CD4-positive, alpha-beta memory T cell (primary cell): Measurements from ENCODE around the gene ANKRD31. TPM values are rescaled to one million over a fixed set of nuclear protein-coding genes. Genes with fewer than 3 reads are reported as not detected.

Experiments
- CTCF ChIA-PET: fragments of 350-600 bp; sonication (Branson Sonifier 250); formaldehyde crosslinking; loops from one replicate; lab custom pipeline; 2021; ENCODE audit warnings: inconsistent platforms; ENCODE audit not compliant: partially characterized antibody; lab: Charles Lee
- POLR2A ChIA-PET: fragments of 350-600 bp; sonication (Branson Sonifier 250); formaldehyde crosslinking; loops from one replicate; lab custom pipeline; 2021; ENCODE audit not compliant: partially characterized antibody; lab: Charles Lee
- DNase-seq, 5 donors: peaks; one replicate each; pipeline versions ENCODE4 v3.0.0 to v3.0.0-alpha.2; 2020 to 2022; ENCODE audit warnings: mixed read lengths in 1 of 5
- H3K27ac ChIP-seq: one replicate; pipeline ENCODE4 v1.7.0; 2013; ENCODE audit warnings: low read depth, low read length
- H3K27me3 ChIP-seq: 2 replicates; pipeline ENCODE4 v1.7.0; 2013; ENCODE audit warnings: mild to moderate bottlenecking, low read length, moderate library complexity; ENCODE audit not compliant: insufficient read depth
- H3K36me3 ChIP-seq: 2 replicates; pipeline ENCODE4 v1.7.0; 2013; ENCODE audit warnings: mild to moderate bottlenecking, low read length, moderate library complexity; ENCODE audit not compliant: insufficient read depth
- H3K4me1 ChIP-seq: 2 replicates; pipeline ENCODE4 v1.7.0; 2013; ENCODE audit warnings: mild to moderate bottlenecking, low read length, moderate library complexity; ENCODE audit not compliant: insufficient read depth
- H3K4me3 ChIP-seq, 2 donors: one replicate each; pipeline ENCODE4 v1.7.0; 2013; ENCODE audit warnings: low read length in 2 of 2, mild to moderate bottlenecking in 1 of 2
- H3K9me3 ChIP-seq, 2 donors: one replicate each; pipeline ENCODE4 v1.7.0; 2013; ENCODE audit warnings: low read length in 2 of 2, control low read depth in 1 of 2; ENCODE audit not compliant: control insufficient read depth in 1 of 2
- H3K27ac Mint-ChIP-seq, 7 donors: one replicate each; pipeline ENCODE4 v1.8.0; 2020 to 2021; ENCODE audit warnings: mixed read lengths in 7 of 7, mild to moderate bottlenecking in 6 of 7, inconsistent platforms in 3 of 7, moderate library complexity in 3 of 7
- H3K27me3 Mint-ChIP-seq, 2 donors: one replicate each; pipeline ENCODE4 v1.8.0; 2020 to 2021; ENCODE audit warnings: mixed read lengths in 2 of 2
- H3K36me3 Mint-ChIP-seq, 2 donors: one replicate each; pipeline ENCODE4 v1.8.0; 2020 to 2021; ENCODE audit warnings: mixed read lengths in 2 of 2, inconsistent platforms in 1 of 2, mild to moderate bottlenecking in 1 of 2
- H3K4me1 Mint-ChIP-seq, 4 donors: one replicate each; pipeline ENCODE4 v1.8.0; 2020 to 2021; ENCODE audit warnings: mixed read lengths in 4 of 4, mild to moderate bottlenecking in 1 of 4
- H3K4me3 Mint-ChIP-seq, 8 donors: one replicate each; pipeline ENCODE4 v1.8.0; 2020 to 2021; ENCODE audit warnings: mixed read lengths in 8 of 8, mild to moderate bottlenecking in 7 of 8, moderate library complexity in 6 of 8, inconsistent platforms in 3 of 8
- H3K9me3 Mint-ChIP-seq, 8 donors: one replicate each; pipeline ENCODE4 v1.8.0; 2020 to 2021; ENCODE audit warnings: mixed read lengths in 8 of 8, mild to moderate bottlenecking in 5 of 8, inconsistent platforms in 3 of 8, moderate library complexity in 1 of 8
- intact Hi-C: fragments of 100-400 bp; cut with micrococcal nuclease; formaldehyde crosslinking; loops from one replicate; pipeline ENCODE4 v1.15.1; 2023
- polyA plus RNA-seq, 2 donors: library from polyadenylated mRNA; unstranded; fragments of 300-500 nt; fragmentation: Illumina TruSeq; gene quantifications; one replicate each; pipeline ENCODE4 v1.2.3, GENCODE V29; 2021
- total RNA-seq, 2 experiments: library from RNA; stranded (reverse); gene quantifications; one replicate each; pipeline ENCODE4 v1.2.3, GENCODE V29; 2021

The ANKRD31 gene
- total and polyA plus RNA-seq, 4 experiments from 2014 or later = 0.21 to 0.86 (median 0.73) TPM; not detected in 1

GRCh38 chr5:75049456-75050351 lies 187.0 kb downstream of the ANKRD31 start:
- H3K27ac ChIP-seq = no peak overlapping the region
- peaks cover 46 to 76% (median 67%) of the 10 kb centered on the region in 4 donors for H3K4me1 Mint-ChIP-seq
- peak; percentile 59 to 69 (median 66) for DNase-seq
- POLR2A ChIA-PET = interaction anchor here (0.8 to 2.6 kb wide), 19 partner anchors 11 to 287 kb away, joined by 3 to 23 read pairs (median 5); partner anchors contain the start of genes ANKRD31 and HMGCR
- no peaks in the 10 kb centered on the region for H3K9me3 ChIP-seq
- peaks cover 0 to 3% of the 10 kb centered on the region in 2 donors for H3K27me3 Mint-ChIP-seq
- peaks cover 26 to 30% of the 10 kb centered on the region in 2 donors for H3K36me3 Mint-ChIP-seq
- peak overlapping the region; percentile 51 to 93 (median 86) for H3K27ac Mint-ChIP-seq
- no peaks in the 10 kb centered on the region for H3K27me3 ChIP-seq
- peaks cover 5% of the 10 kb centered on the region for H3K36me3 ChIP-seq
- peak overlapping the region; percentile 83 to 97 (median 94) for H3K4me3 Mint-ChIP-seq
- peak overlapping the region in 1 of 2 donors; percentile 7 for H3K4me3 ChIP-seq
- CTCF ChIA-PET = interaction anchor here (0.6 to 10.0 kb wide), 51 partner anchors 8 to 1209 kb away, joined by 3 to 90 read pairs (median 4); partner anchors contain the start of genes ANKRD31 and HMGCR
- intact Hi-C loops = loop anchor here (1.0 to 10.0 kb wide), 9 partner anchors 115 to 1145 kb away; partner anchors contain the start of genes CERT1, GFM2, HMGCR and NSA2
- no peaks in the 10 kb centered on the region for H3K9me3 Mint-ChIP-seq
- H3K4me1 ChIP-seq = peaks cover 68% of the 10 kb centered on the region

- intact Hi-C loops = loop anchor here (2.0 to 10.0 kb wide), 2 partner anchors 282 to 1144 kb away; partner anchors contain the start of genes GFM2 and NSA2
- Mint-ChIP-seq H3K4me3 (peak overlapping the region; percentile 19 to 95 (median 60)), H3K4me1 (peaks cover 47 to 74% (median 63%) of the 10 kb centered on the region in 4 donors), H3K9me3 (no peaks in the 10 kb centered on the region), H3K27ac (peak overlapping the region in 2 of 7 donors; percentile 69 to 74), H3K27me3 (peaks cover 0 to 3% of the 10 kb centered on the region in 2 donors), H3K36me3 (peaks cover 33 to 37% of the 10 kb centered on the region in 2 donors)
- no peak overlapping the region for H3K4me3 ChIP-seq
- ChIA-PET POLR2A (interaction anchor here (0.8 to 2.3 kb wide), 4 partner anchors 12 to 192 kb away, joined by 3 to 11 read pairs (median 4); partner anchors contain the start of gene ANKRD31), CTCF (interaction anchor here (0.6 to 10.0 kb wide), 15 partner anchors 10 to 1208 kb away, joined by 3 to 90 read pairs (median 4); partner anchors contain the start of gene ANKRD31)
- H3K27ac ChIP-seq = no peak overlapping the region
- H3K36me3 ChIP-seq = peaks cover 10% of the 10 kb centered on the region
- no peaks in the 10 kb centered on the region for H3K27me3 ChIP-seq
- no peaks in the 10 kb centered on the region for H3K9me3 ChIP-seq
- H3K4me1 ChIP-seq = peaks cover 68% of the 10 kb centered on the region
- DNase-seq = no peak
These were observed 188.2 kb downstream of the ANKRD31 start for GRCh38 chr5:75048457-75048953.

- CTCF ChIA-PET = interaction anchor here (1.7 to 10.0 kb wide), 3 partner anchors 9 to 191 kb away, joined by 4 to 90 read pairs (median 4); partner anchors contain the start of gene ANKRD31
- peaks cover 40 to 46% of the 10 kb centered on the region in 2 donors for H3K36me3 Mint-ChIP-seq
- Histone ChIP-seq H3K36me3 (peaks cover 10% of the 10 kb centered on the region), H3K9me3 (no peaks in the 10 kb centered on the region), H3K27ac (no peak overlapping the region), H3K4me3 (no peak overlapping the region), H3K27me3 (no peaks in the 10 kb centered on the region), H3K4me1 (peaks cover 68% of the 10 kb centered on the region)
- POLR2A ChIA-PET = interaction anchor here (2.3 kb wide), 1 partner anchor 190 kb away, joined by 11 read pairs; the partner anchor contains the start of gene ANKRD31
- intact Hi-C loops = loop anchor here (10.0 kb wide), 1 partner anchor 1143 kb away; no protein-coding TSS in a partner anchor
- peaks cover 47 to 75% (median 65%) of the 10 kb centered on the region in 4 donors for H3K4me1 Mint-ChIP-seq
- peak overlapping the region in 2 of 8 donors; percentile 52 to 61 for H3K4me3 Mint-ChIP-seq
- DNase-seq = no peak
- no peaks in the 10 kb centered on the region for H3K9me3 Mint-ChIP-seq
- no peak overlapping the region for H3K27ac Mint-ChIP-seq
- H3K27me3 Mint-ChIP-seq = peaks cover 0 to 3% of the 10 kb centered on the region in 2 donors
These were observed 189.3 kb downstream of the ANKRD31 start for GRCh38 chr5:75047356-75047755.

GRCh38 chr5:75046366-75047142 lies 190.1 kb downstream of the ANKRD31 start:
- no peaks in the 10 kb centered on the region for H3K9me3 Mint-ChIP-seq
- H3K27ac ChIP-seq = no peak overlapping the region
- no peaks in the 10 kb centered on the region for H3K27me3 Mint-ChIP-seq
- H3K9me3 ChIP-seq = no peaks in the 10 kb centered on the region
- no peak overlapping the region for H3K4me3 ChIP-seq
- intact Hi-C loops = loop anchor here (10.0 kb wide), 1 partner anchor 1142 kb away; no protein-coding TSS in a partner anchor
- peaks cover 10% of the 10 kb centered on the region for H3K36me3 ChIP-seq
- H3K4me3 Mint-ChIP-seq = no peak overlapping the region
- ChIA-PET POLR2A (interaction anchor here (0.9 to 1.0 kb wide), 2 partner anchors 10 to 11 kb away, joined by 3 read pairs; no protein-coding TSS in a partner anchor), CTCF (interaction anchor here (1.0 to 10.0 kb wide), 3 partner anchors 10 to 191 kb away, joined by 3 to 90 read pairs (median 4); partner anchors contain the start of gene ANKRD31)
- H3K36me3 Mint-ChIP-seq = peaks cover 46 to 49% of the 10 kb centered on the region in 2 donors
- peak overlapping the region in 2 of 7 donors; percentile 77 to 85 for H3K27ac Mint-ChIP-seq
- no peak for DNase-seq
- H3K4me1 Mint-ChIP-seq = peaks cover 42 to 71% (median 59%) of the 10 kb centered on the region in 4 donors
- peaks cover 67% of the 10 kb centered on the region for H3K4me1 ChIP-seq
- no peaks in the 10 kb centered on the region for H3K27me3 ChIP-seq

- CTCF ChIA-PET = interaction anchor here (1.1 to 10.0 kb wide), 2 partner anchors 10 to 193 kb away, joined by 3 to 90 read pairs; partner anchors contain the start of gene ANKRD31
- intact Hi-C loops = loop anchor here (10.0 kb wide), 1 partner anchor 1140 kb away; no protein-coding TSS in a partner anchor
- Mint-ChIP-seq H3K27me3 (no peaks in the 10 kb centered on the region), H3K4me3 (peak overlapping the region in 1 of 8 donors; percentile 43), H3K4me1 (peaks cover 28 to 63% (median 49%) of the 10 kb centered on the region in 4 donors), H3K9me3 (no peaks in the 10 kb centered on the region), H3K36me3 (peaks cover 47 to 54% of the 10 kb centered on the region in 2 donors), H3K27ac (no peak overlapping the region)
- no peak overlapping the region for H3K27ac ChIP-seq
- no peak overlapping the region for H3K4me3 ChIP-seq
- DNase-seq = no peak
- no peaks in the 10 kb centered on the region for H3K27me3 ChIP-seq
- peaks cover 10% of the 10 kb centered on the region for H3K36me3 ChIP-seq
- peaks cover 52% of the 10 kb centered on the region for H3K4me1 ChIP-seq
- POLR2A ChIA-PET = interaction anchor here (0.6 to 1.0 kb wide), 2 partner anchors 10 to 279 kb away, joined by 3 read pairs; no protein-coding TSS in a partner anchor
- H3K9me3 ChIP-seq = no peaks in the 10 kb centered on the region
These were observed 191.6 kb downstream of the ANKRD31 start for GRCh38 chr5:75045071-75045470.

GRCh38 chr5:75044406-75044805 lies 192.3 kb downstream of the ANKRD31 start:
- ChIA-PET CTCF (interaction anchor here (1.0 to 1.1 kb wide), 2 partner anchors 9 to 192 kb away, joined by 3 read pairs; partner anchors contain the start of gene ANKRD31), POLR2A (interaction anchor here (1.3 kb wide), 1 partner anchor 193 kb away, joined by 4 read pairs; the partner anchor contains the start of gene ANKRD31)
- H3K27ac ChIP-seq = no peak overlapping the region
- H3K9me3 ChIP-seq = no peaks in the 10 kb centered on the region
- Mint-ChIP-seq H3K4me1 (peaks cover 26 to 57% (median 48%) of the 10 kb centered on the region in 4 donors), H3K4me3 (no peak overlapping the region), H3K36me3 (peaks cover 47 to 58% of the 10 kb centered on the region in 2 donors), H3K27ac (peak overlapping the region in 1 of 7 donors; percentile 17), H3K27me3 (no peaks in the 10 kb centered on the region), H3K9me3 (no peaks in the 10 kb centered on the region)
- no peak for DNase-seq
- peaks cover 10% of the 10 kb centered on the region for H3K36me3 ChIP-seq
- no peaks in the 10 kb centered on the region for H3K27me3 ChIP-seq
- intact Hi-C loops = loop anchor here (10.0 kb wide), 1 partner anchor 1140 kb away; no protein-coding TSS in a partner anchor
- no peak overlapping the region for H3K4me3 ChIP-seq
- peaks cover 45% of the 10 kb centered on the region for H3K4me1 ChIP-seq
